GM12878 (cell line): ENCODE data around the gene ZG16. TPM values are rescaled to one million over a fixed set of nuclear protein-coding genes. Genes with fewer than 3 reads are reported as not detected.
A peak's percentile ranks its signal among the peaks of the same experiment; 100 is the strongest.

ENCODE experiments used
- ATAC-seq: fragments of 200-7000 bp; cut with Tn5 transposase; 3 replicates; pipeline ENCODE4 v1.9.1; 2020; ENCODE audit warnings: mild to moderate bottlenecking, moderate library complexity
- BruUV-seq: library from RNA; stranded (reverse); fragments of 400-500 nt; replicated peaks from 2 replicates; lab custom pipeline; 2021; lab: Mats Ljungman, UMichigan
- CTCF ChIA-PET: fragments of 300-600 bp; sonication (Branson Sonifier 250); formaldehyde crosslinking; extraction: SDS; loops from one replicate; lab custom pipeline; 2021; ENCODE audit warnings: inconsistent platforms; lab: Yijun Ruan, JAX
- POLR2A ChIA-PET: fragments of 350-600 bp; formaldehyde crosslinking; extraction: SDS; loops from one replicate; lab custom pipeline; 2021; ENCODE audit warnings: inconsistent platforms; lab: Charles Lee
- RAD21 ChIA-PET: fragments of 300-600 bp; sonication (Branson Sonifier 250); formaldehyde crosslinking; loops from one replicate; lab custom pipeline; 2023; ENCODE audit warnings: antibody characterized with exemption; ENCODE audit not compliant: unreplicated experiment; lab: Charles Lee
- SMC1A ChIA-PET: fragments of 300-600 bp; sonication (Branson Sonifier 250); formaldehyde crosslinking; loops from one replicate; lab custom pipeline; 2023; ENCODE audit not compliant: unreplicated experiment, uncharacterized antibody; lab: Charles Lee
- DNase-seq: peaks from one replicate; pipeline ENCODE4 v3.0.0-alpha.2; 2011; ENCODE audit warnings: low read depth, low spot score
- FAIRE-seq: peaks from 3 replicates; lab custom pipeline; 2011; peaks lifted over from hg19 to GRCh38; lab: Jason Lieb, UNC
- H2AFZ ChIP-seq: 2 replicates; pipeline ENCODE4 v1.6.0; 2011; ENCODE audit warnings: low read depth, low read length, control low read depth; ENCODE audit not compliant: control insufficient read depth
- H3K27ac ChIP-seq: 2 replicates; pipeline ENCODE4 v1.5.1; 2011; ENCODE audit warnings: control low read depth; ENCODE audit not compliant: control insufficient read depth, insufficient read depth
- H3K27me3 ChIP-seq, 2 experiments: replicated peaks in 1 of 2; 2 replicates each; pipeline versions ENCODE4 v1.6.0 to v1.6.1; 2011; ENCODE audit warnings: low read length in 1 of 2; ENCODE audit not compliant: control insufficient read depth in 2 of 2, insufficient read depth in 2 of 2
- H3K36me3 ChIP-seq, 2 experiments: 2 replicates each; pipeline ENCODE4 v1.5.1; 2011; ENCODE audit warnings: low read length in 1 of 2; ENCODE audit not compliant: control insufficient read depth in 2 of 2, insufficient read depth in 2 of 2
- H3K4me1 ChIP-seq: 2 replicates; pipeline ENCODE4 v1.6.1; 2011; ENCODE audit warnings: mild to moderate bottlenecking, low read length, moderate library complexity, mixed read lengths; ENCODE audit not compliant: control insufficient read depth, insufficient read depth
- H3K4me2 ChIP-seq: 2 replicates; pipeline ENCODE4 v1.6.0; 2011; ENCODE audit warnings: control low read depth; ENCODE audit not compliant: control insufficient read depth, insufficient read depth
- H3K4me3 ChIP-seq: fragments of 200-600 bp; sonication (generic); 2 replicates; pipeline ENCODE4 v1.5.1; 2016
- H3K79me2 ChIP-seq: 2 replicates; pipeline ENCODE4 v1.6.0; 2011; ENCODE audit warnings: low read length; ENCODE audit not compliant: control insufficient read depth, insufficient read depth
- H3K9ac ChIP-seq: 2 replicates; pipeline ENCODE4 v1.8.0; 2011; ENCODE audit warnings: low read length, control low read depth, mixed read lengths; ENCODE audit not compliant: control insufficient read depth, insufficient read depth
- H3K9me3 ChIP-seq: replicated peaks from 3 replicates; pipeline ENCODE4 v1.5.1; 2011; ENCODE audit warnings: mild to moderate bottlenecking, low read length; ENCODE audit not compliant: control insufficient read depth, insufficient read depth
- H4K20me1 ChIP-seq: 2 replicates; pipeline ENCODE4 v1.6.0; 2011; ENCODE audit not compliant: control insufficient read depth, insufficient read depth
- ATF2 ChIP-seq: IDR thresholded peaks from 2 replicates; pipeline ENCODE4 v1.6.1; 2012; ENCODE audit warnings: low read length, inconsistent platforms
- ATF3 ChIP-seq: IDR thresholded peaks from 2 replicates; pipeline ENCODE4 v1.6.1; 2011; ENCODE audit warnings: low read depth, mild to moderate bottlenecking, low read length, moderate library complexity, borderline replicate concordance; ENCODE audit errors: extremely low read depth
- CBX5 ChIP-seq: sonication (generic); IDR thresholded peaks from 2 replicates; pipeline ENCODE4 v1.6.1; 2016; ENCODE audit warnings: low read depth, moderate library complexity, mild to moderate bottlenecking, inconsistent platforms
- DPF2 ChIP-seq: fragments of 450-650 bp; IDR thresholded peaks from 2 replicates; pipeline ENCODE4 v1.6.1; 2017; ENCODE audit warnings: mild to moderate bottlenecking
- FOS ChIP-seq: IDR thresholded peaks from 3 replicates; pipeline ENCODE4 v1.6.1; 2011; ENCODE audit warnings: borderline replicate concordance; ENCODE audit not compliant: insufficient read length; ENCODE audit errors: extremely low read depth
- HDGF ChIP-seq: fragments of 450-650 bp; IDR thresholded peaks from 2 replicates; pipeline ENCODE4 v1.6.1; 2016; ENCODE audit warnings: antibody characterized with exemption
- MTA2 ChIP-seq: fragments of 450-650 bp; IDR thresholded peaks from 2 replicates; pipeline ENCODE4 v1.6.1; 2016; ENCODE audit warnings: low read depth, mild to moderate bottlenecking, moderate library complexity
- NR2C1 ChIP-seq: fragments of 450-650 bp; IDR thresholded peaks from 2 replicates; pipeline ENCODE4 v1.6.1; 2017; ENCODE audit warnings: antibody characterized with exemption, mild to moderate bottlenecking, moderate library complexity
- PAX5 ChIP-seq: IDR thresholded peaks from 2 replicates; pipeline ENCODE4 v1.6.1; 2011; ENCODE audit warnings: low read depth, low read length, borderline replicate concordance
- RB1 ChIP-seq: fragments of 450-650 bp; formaldehyde crosslinking; IDR thresholded peaks from 2 replicates; pipeline ENCODE4 v1.6.1; 2017; ENCODE audit warnings: mild to moderate bottlenecking, borderline replicate concordance
- SMC3 ChIP-seq: IDR thresholded peaks from 2 replicates; pipeline ENCODE4 v1.6.1; 2011; ENCODE audit warnings: low read length, improper control_type of control experiment, borderline replicate concordance
- TAF1 ChIP-seq: IDR thresholded peaks from 2 replicates; pipeline ENCODE4 v1.6.1; 2011; ENCODE audit warnings: mild to moderate bottlenecking, low read depth, low read length, borderline replicate concordance
- TCF12 ChIP-seq: IDR thresholded peaks from 2 replicates; pipeline ENCODE4 v1.6.1; 2011; ENCODE audit warnings: low read depth, mild to moderate bottlenecking, low read length
- WGBS: methylation state at CpG from one replicate; pipeline ENCODE4 v1.1.6; 2016; ENCODE audit warnings: low lambda C conversion rate; ENCODE audit not compliant: insufficient replicate concordance, insufficient coverage; ENCODE audit errors: missing lambda C conversion rate; 5-methylcytosine and 5-hydroxymethylcytosine counted together
- in situ Hi-C: fragments of 300-500 bp; cut with MboI; formaldehyde crosslinking; loops from 9 replicates; pipeline ENCODE4 v1.14.3; 2018; ENCODE audit warnings: mixed read lengths
- intact Hi-C: fragments of 100-400 bp; cut with micrococcal nuclease; formaldehyde crosslinking; loops from one replicate; pipeline ENCODE4 v1.14.2; 2022; ENCODE audit not compliant: unreplicated experiment
- polyA plus RNA-seq, 11 experiments: library from polyadenylated mRNA; depleted of rRNA in 4 of 11; unstranded in 6 of 11; stranded (reverse) in 5 of 11; fragments of >200 nt; fragmentation: Nextera tagmentation in 4 of 11; fragmentation: Illumina TruSeq in 1 of 11; extraction: Ambion mirVana in 4 of 11; extraction: Trizol in 1 of 11; gene quantifications; 1 replicate in 1 of 11; 2 replicates in 10 of 11; pipeline versions ENCODE4 v1.2.1 to v1.2.3, GENCODE V29; 2011 to 2016; ENCODE audit warnings: inconsistent platforms in 2 of 11, missing spikeins in 2 of 11, low read depth in 1 of 11
- total RNA-seq, 4 experiments: library from RNA; depleted of rRNA in 3 of 4; stranded (reverse); fragments of >200 nt in 3 of 4; fragmentation: Illumina TruSeq in 1 of 4; extraction: Trizol in 1 of 4; gene quantifications; 2 replicates each; pipeline versions ENCODE4 v1.2.1 to v1.2.3, GENCODE V29; 2013 to 2021
- TF ChIP-seq, protein P1 (sequence below): fragments of 450-650 bp; formaldehyde crosslinking; IDR thresholded peaks from 2 replicates; pipeline ENCODE4 v1.4.0; 2022; ENCODE audit warnings: mild to moderate bottlenecking, moderate library complexity

ZG16 gene
- total and polyA plus RNA-seq, 10 of the 15 experiments (the other 5 are each of a cell fraction or from before 2014, with no cell fraction given): not detected

- peak; percentile 41 for DNase-seq
- peaks cover 22% of the 10 kb centered on the region for H3K4me1 ChIP-seq
- 0 out of 2 replicates have a peak, but pooled peaks cover 3% of the 10 kb centered on the region for H4K20me1 ChIP-seq
- peak overlapping the region; percentile 91 for H3K9ac ChIP-seq
- ChIA-PET RAD21 (interaction anchor here (0.7 to 7.9 kb wide), 8 partner anchors 10 to 143 kb away, joined by 3 to 51 read pairs (median 4); partner anchors contain the start of genes MAZ and QPRT), POLR2A (interaction anchor here (0.6 to 5.5 kb wide), 12 partner anchors 9 to 245 kb away, joined by 3 to 40 read pairs (median 5); partner anchors contain the start of genes ALDOA, C16orf54, CDIPT and KIF22), SMC1A (interaction anchor here (0.9 to 7.8 kb wide), 4 partner anchors 17 to 211 kb away, joined by 4 to 48 read pairs (median 6); no protein-coding TSS in a partner anchor), CTCF (interaction anchor here (0.8 to 8.3 kb wide), 9 partner anchors 9 to 194 kb away, joined by 4 to 99 read pairs (median 4); partner anchors contain the start of genes KIF22 and TMEM219)
- in situ Hi-C loops: no loop called here
- peaks cover 0 to 2% of the 10 kb centered on the region in 2 experiments; a peak in 1 of 4 replicates for H3K36me3 ChIP-seq
- no peaks in the 10 kb centered on the region for H3K27me3 ChIP-seq
- ATAC-seq: peak; percentile 80
- no peak for FAIRE-seq
- WGBS: 0% methylated on average over 11 of the region's 11 CpGs
- intact Hi-C loops: loop anchor here (5.0 kb wide), 1 partner anchor 41 kb away; the partner anchor contains the start of gene CDIPT
- H3K4me3 ChIP-seq: peak overlapping the region; percentile 94
- peak overlapping the region; percentile 91 for H3K27ac ChIP-seq
- BruUV-seq: TSS peak; percentile 85
- H3K4me2 ChIP-seq: peak overlapping the region; percentile 96
- peak overlapping the region; percentile 18; the same call in 1 of the 2 replicates for H2AFZ ChIP-seq
- peaks cover 64% of the 10 kb centered on the region for H3K79me2 ChIP-seq
- H3K9me3 ChIP-seq: no peaks in the 10 kb centered on the region
- peak; percentile 28; the same call in 1 of the 2 replicates for TF ChIP-seq DPF2
- 0 out of 2 replicates have a peak, but pooled peaks have one; percentile 17 for TF ChIP-seq RB1
- TF ChIP-seq, protein P1, sequence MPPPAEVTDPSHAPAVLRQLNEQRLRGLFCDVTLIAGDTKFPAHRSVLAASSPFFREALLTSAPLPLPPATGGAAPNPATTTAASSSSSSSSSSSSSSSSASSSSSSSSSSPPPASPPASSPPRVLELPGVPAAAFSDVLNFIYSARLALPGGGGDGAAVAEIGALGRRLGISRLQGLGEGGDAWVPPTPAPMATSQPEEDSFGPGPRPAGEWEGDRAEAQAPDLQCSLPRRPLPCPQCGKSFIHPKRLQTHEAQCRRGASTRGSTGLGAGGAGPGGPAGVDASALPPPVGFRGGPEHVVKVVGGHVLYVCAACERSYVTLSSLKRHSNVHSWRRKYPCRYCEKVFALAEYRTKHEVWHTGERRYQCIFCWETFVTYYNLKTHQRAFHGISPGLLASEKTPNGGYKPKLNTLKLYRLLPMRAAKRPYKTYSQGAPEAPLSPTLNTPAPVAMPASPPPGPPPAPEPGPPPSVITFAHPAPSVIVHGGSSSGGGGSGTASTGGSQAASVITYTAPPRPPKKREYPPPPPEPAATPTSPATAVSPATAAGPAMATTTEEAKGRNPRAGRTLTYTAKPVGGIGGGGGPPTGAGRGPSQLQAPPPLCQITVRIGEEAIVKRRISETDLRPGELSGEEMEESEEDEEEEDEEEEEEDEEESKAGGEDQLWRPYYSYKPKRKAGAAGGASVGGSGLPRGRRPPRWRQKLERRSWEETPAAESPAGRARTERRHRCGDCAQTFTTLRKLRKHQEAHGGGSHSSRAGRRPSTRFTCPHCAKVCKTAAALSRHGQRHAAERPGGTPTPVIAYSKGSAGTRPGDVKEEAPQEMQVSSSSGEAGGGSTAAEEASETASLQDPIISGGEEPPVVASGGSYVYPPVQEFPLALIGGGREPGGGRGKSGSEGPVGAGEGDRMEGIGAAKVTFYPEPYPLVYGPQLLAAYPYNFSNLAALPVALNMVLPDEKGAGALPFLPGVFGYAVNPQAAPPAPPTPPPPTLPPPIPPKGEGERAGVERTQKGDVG: no peak
- TF ChIP-seq SMC3: 0 out of 2 replicates have a peak, but pooled peaks have one; percentile 9
- TF ChIP-seq HDGF: no peak
- peak; percentile 45; the same call in 1 of the 2 replicates for TF ChIP-seq NR2C1
- peak; percentile 81; the same call in 1 of the 2 replicates for TF ChIP-seq ATF3
- TF ChIP-seq FOS: peak; percentile 52
- TF ChIP-seq ATF2: no peak
- TF ChIP-seq TAF1: peak; percentile 69
- peak; percentile 32; the same call in 1 of the 2 replicates for TF ChIP-seq MTA2
- TF ChIP-seq PAX5: 0 out of 2 replicates have a peak, but pooled peaks have one; percentile 8
- TF ChIP-seq TCF12: 0 out of 2 replicates have a peak, but pooled peaks have one; percentile 1
- no peak for TF ChIP-seq CBX5
These were observed 42.9 kb downstream of the ZG16 start for GRCh38 chr16:29820730-29821642.
